ENCODE results near the gene SHC2. TPM values are rescaled to one million over a fixed set of nuclear protein-coding genes. Genes with fewer than 3 reads are reported as not detected.

The SHC2 gene
- total and polyA plus RNA-seq, 2 donors (not counting 1 experiment from before 2014, with no cell fraction given) = 0.02 to 2.5 TPM

DNA sequence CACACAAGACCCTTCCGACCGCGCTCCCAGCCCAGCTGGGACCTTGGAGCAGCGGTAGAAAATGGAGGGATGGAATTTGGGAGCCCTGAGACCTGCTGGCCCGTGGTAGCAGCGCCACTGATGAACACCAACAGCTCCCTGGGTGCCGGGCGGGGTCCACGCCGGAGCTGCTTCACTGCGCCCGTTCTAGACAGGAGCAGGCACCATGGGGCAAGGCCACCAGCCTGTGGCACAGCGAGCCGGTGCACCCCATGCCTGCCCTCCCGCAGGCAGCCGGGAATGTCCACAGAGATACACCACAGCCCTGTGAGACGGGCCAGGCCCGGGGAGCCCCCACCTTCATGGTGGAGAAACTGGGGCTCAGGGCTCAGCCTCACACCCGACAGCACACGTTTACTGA lies 9.9 kb upstream of the SHC2 start:
- H3K4me2 ChIP-seq (ENCODE audit: extremely low read depth, insufficient read depth, low read length) = no peak overlapping the region
- no peaks in the 10 kb centered on the region for H3K9me3 ChIP-seq (ENCODE audit: control insufficient read depth, insufficient read depth, low read depth, low read length)
- no peaks in the 10 kb centered on the region for H3K36me3 ChIP-seq (ENCODE audit: control insufficient read depth, insufficient read depth, low read length)
- no peak overlapping the region for H3K4me3 ChIP-seq (replicated peaks in 1 of 4; ENCODE audit: control extremely low read depth in 1 of 4, insufficient read depth in 1 of 4, low read depth in 3 of 4, low read length in 4 of 4)
- TF ChIP-seq, protein P1, sequence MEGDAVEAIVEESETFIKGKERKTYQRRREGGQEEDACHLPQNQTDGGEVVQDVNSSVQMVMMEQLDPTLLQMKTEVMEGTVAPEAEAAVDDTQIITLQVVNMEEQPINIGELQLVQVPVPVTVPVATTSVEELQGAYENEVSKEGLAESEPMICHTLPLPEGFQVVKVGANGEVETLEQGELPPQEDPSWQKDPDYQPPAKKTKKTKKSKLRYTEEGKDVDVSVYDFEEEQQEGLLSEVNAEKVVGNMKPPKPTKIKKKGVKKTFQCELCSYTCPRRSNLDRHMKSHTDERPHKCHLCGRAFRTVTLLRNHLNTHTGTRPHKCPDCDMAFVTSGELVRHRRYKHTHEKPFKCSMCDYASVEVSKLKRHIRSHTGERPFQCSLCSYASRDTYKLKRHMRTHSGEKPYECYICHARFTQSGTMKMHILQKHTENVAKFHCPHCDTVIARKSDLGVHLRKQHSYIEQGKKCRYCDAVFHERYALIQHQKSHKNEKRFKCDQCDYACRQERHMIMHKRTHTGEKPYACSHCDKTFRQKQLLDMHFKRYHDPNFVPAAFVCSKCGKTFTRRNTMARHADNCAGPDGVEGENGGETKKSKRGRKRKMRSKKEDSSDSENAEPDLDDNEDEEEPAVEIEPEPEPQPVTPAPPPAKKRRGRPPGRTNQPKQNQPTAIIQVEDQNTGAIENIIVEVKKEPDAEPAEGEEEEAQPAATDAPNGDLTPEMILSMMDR (conservative IDR thresholded peaks at IDR 0.05 in 1 of 2, IDR thresholded peaks at IDR 0.05 in 1 of 2; ENCODE audit: low read depth in 1 of 2, low read length in 2 of 2) = no peak
- TF ChIP-seq EZH2 (IDR thresholded peaks at IDR 0.05; ENCODE audit: low read length, missing control alignments) = no peak
- no peak overlapping the region for H2AFZ ChIP-seq (ENCODE audit: low read length)
- H4K20me1 ChIP-seq (ENCODE audit: control insufficient read depth, extremely low read depth, insufficient read depth, low read length) = no peaks in the 10 kb centered on the region
- H3K27ac ChIP-seq (ENCODE audit: insufficient read depth, low read length) = no peak overlapping the region
- no peak overlapping the region for H3K9ac ChIP-seq (ENCODE audit: insufficient read depth, low read length)
- DNase-seq (ENCODE audit: low read depth in 2 of 2) = no peak
- no peaks in the 10 kb centered on the region for H3K27me3 ChIP-seq (ENCODE audit: control insufficient read depth, insufficient read depth, low read length)
- no peaks in the 10 kb centered on the region for H3K4me1 ChIP-seq (ENCODE audit: control insufficient read depth, extremely low read depth, insufficient read depth, low read length)
- H3K79me2 ChIP-seq (ENCODE audit: control insufficient read depth, insufficient read depth, low read length) = no peaks in the 10 kb centered on the region

DNA sequence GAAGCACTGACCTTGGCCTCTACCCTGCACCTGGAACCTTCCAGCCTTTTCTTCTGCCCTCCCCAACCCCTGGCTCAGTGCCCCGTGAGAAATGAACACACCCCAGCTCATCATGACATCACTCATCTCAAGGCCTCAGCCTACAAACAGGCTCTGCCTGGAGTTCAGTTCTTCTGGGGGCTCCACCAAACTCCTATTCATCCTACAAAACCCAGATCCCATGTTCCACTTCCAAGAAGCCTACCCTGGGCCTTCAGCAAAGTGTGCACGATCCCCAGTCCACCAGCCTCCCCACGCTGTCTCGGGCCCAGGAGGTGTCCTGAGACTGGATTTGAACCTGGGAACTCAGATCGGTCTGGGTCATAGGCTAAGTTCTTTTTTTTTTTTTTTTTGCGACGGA lies 9.0 kb upstream of the SHC2 start:
- Histone ChIP-seq H3K79me2 (ENCODE audit: control insufficient read depth, insufficient read depth, low read length) (no peaks in the 10 kb centered on the region), H3K27me3 (ENCODE audit: control insufficient read depth, insufficient read depth, low read length) (no peaks in the 10 kb centered on the region), H3K4me1 (ENCODE audit: control insufficient read depth, extremely low read depth, insufficient read depth, low read length) (no peaks in the 10 kb centered on the region), H2AFZ (ENCODE audit: low read length) (no peak overlapping the region), H3K27ac (ENCODE audit: insufficient read depth, low read length) (no peak overlapping the region), H3K4me2 (ENCODE audit: extremely low read depth, insufficient read depth, low read length) (no peak overlapping the region), H3K9ac (ENCODE audit: insufficient read depth, low read length) (no peak overlapping the region), H3K36me3 (ENCODE audit: control insufficient read depth, insufficient read depth, low read length) (no peaks in the 10 kb centered on the region), H3K4me3 (replicated peaks in 1 of 4; ENCODE audit: control extremely low read depth in 1 of 4, insufficient read depth in 1 of 4, low read depth in 3 of 4, low read length in 4 of 4) (no peak overlapping the region), H4K20me1 (ENCODE audit: control insufficient read depth, extremely low read depth, insufficient read depth, low read length) (no peaks in the 10 kb centered on the region), H3K9me3 (ENCODE audit: control insufficient read depth, insufficient read depth, low read depth, low read length) (no peaks in the 10 kb centered on the region)
- no peak for DNase-seq (ENCODE audit: low read depth in 2 of 2)
- TF ChIP-seq, protein P1 (conservative IDR thresholded peaks at IDR 0.05 in 1 of 2, IDR thresholded peaks at IDR 0.05 in 1 of 2; ENCODE audit: low read depth in 1 of 2, low read length in 2 of 2) = no peak
- no peak for TF ChIP-seq EZH2 (IDR thresholded peaks at IDR 0.05; ENCODE audit: low read length, missing control alignments)

GRCh38 chr19:468587-469256 lies 7.9 kb upstream of the SHC2 start:
- Histone ChIP-seq H3K4me2 (ENCODE audit: extremely low read depth, insufficient read depth, low read length) (no peak overlapping the region), H2AFZ (ENCODE audit: low read length) (no peak overlapping the region), H3K27ac (ENCODE audit: insufficient read depth, low read length) (no peak overlapping the region), H3K36me3 (ENCODE audit: control insufficient read depth, insufficient read depth, low read length) (no peaks in the 10 kb centered on the region), H3K27me3 (ENCODE audit: control insufficient read depth, insufficient read depth, low read length) (no peaks in the 10 kb centered on the region), H3K4me3 (replicated peaks in 1 of 4; ENCODE audit: control extremely low read depth in 1 of 4, insufficient read depth in 1 of 4, low read depth in 3 of 4, low read length in 4 of 4) (no peak overlapping the region), H3K9me3 (ENCODE audit: control insufficient read depth, insufficient read depth, low read depth, low read length) (no peaks in the 10 kb centered on the region), H4K20me1 (ENCODE audit: control insufficient read depth, extremely low read depth, insufficient read depth, low read length) (no peaks in the 10 kb centered on the region), H3K9ac (ENCODE audit: insufficient read depth, low read length) (no peak overlapping the region), H3K4me1 (ENCODE audit: control insufficient read depth, extremely low read depth, insufficient read depth, low read length) (no peaks in the 10 kb centered on the region), H3K79me2 (ENCODE audit: control insufficient read depth, insufficient read depth, low read length) (no peaks in the 10 kb centered on the region)
- no peak for TF ChIP-seq EZH2 (IDR thresholded peaks at IDR 0.05; ENCODE audit: low read length, missing control alignments)
- TF ChIP-seq, protein P1 (conservative IDR thresholded peaks at IDR 0.05 in 1 of 2, IDR thresholded peaks at IDR 0.05 in 1 of 2; ENCODE audit: low read depth in 1 of 2, low read length in 2 of 2) = no peak
- no peak for DNase-seq (ENCODE audit: low read depth in 2 of 2)
